RWPE1 (cell line): ENCODE measurements around the gene ENDOU.

ENCODE experiments used
- CTCF ChIA-PET: fragments of 350-600 bp; sonication (Branson Sonifier 250); formaldehyde crosslinking; extraction: SDS; loops from one replicate; lab custom pipeline; 2021; lab: Yijun Ruan, JAX
- POLR2A ChIA-PET: fragments of 400-600 bp; formaldehyde crosslinking; extraction: SDS; loops from one replicate; lab custom pipeline; 2020; ENCODE audit warnings: antibody characterized with exemption; ENCODE audit not compliant: low non-redundant PET; lab: Yijun Ruan, JAX
- DNase-seq: peaks from one replicate; pipeline ENCODE4 v3.0.0; 2012; ENCODE audit warnings: low spot score
- H3K27ac ChIP-seq: fragments of 450-650 bp; 2 replicates; pipeline ENCODE4 v1.5.1; 2017
- CTCF ChIP-seq: fragments of 450-650 bp; conservative IDR thresholded peaks from 2 replicates; pipeline ENCODE4 v1.5.1; 2017; ENCODE audit warnings: low read depth, mild to moderate bottlenecking

ENDOU gene

GRCh38 chr12:47767216-47767724 lies 42.0 kb upstream of the ENDOU start:
- peak; percentile 16; the same call in 1 of the 2 replicates for TF ChIP-seq CTCF
- ChIA-PET CTCF (interaction anchor here (0.5 to 6.1 kb wide), 15 partner anchors 8 to 128 kb away, joined by 3 to 101 read pairs (median 5); partner anchors contain the start of gene RAPGEF3), POLR2A (interaction anchor here (0.6 kb wide), 1 partner anchor 34 kb away, joined by 3 read pairs; no protein-coding TSS in a partner anchor)
- peak; percentile 41 for DNase-seq
- H3K27ac ChIP-seq, result no peak overlapping the region; the same call in 1 of the 2 replicates

DNA sequence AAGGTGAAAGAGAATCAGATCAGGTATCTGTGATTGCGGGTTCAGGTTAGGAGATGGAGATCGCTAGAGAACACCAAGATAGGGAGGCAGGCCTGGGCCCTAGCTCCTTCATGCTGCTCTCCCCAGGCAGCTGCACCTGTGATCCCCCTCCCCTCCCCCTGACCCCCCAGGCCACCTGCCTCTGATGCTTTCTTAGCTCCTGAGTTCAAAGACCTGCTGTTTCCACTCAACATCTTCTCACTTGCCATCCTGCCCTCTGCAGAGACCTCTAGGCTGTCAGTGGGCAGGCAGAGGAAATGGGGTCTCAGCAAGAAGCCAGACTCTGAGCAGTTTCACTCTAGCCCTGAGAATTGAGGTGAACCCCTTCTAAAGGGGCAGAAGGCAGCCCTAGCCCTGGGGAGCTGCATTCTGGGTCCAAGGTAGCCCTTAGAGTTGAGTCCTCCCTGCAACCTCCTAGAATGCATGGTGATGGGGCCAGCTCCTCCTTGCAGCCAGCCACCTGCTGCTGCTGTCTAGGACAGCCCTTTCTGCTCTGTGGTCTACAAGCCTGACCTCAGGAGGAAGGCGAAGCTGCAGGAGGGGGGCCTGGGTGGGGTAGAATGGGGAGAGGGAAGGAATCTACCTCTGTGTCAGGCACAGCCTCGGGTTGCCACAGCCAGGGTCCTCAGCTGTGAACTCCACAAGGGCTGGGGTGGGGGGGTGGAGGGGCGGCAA lies 41.4 kb upstream of the ENDOU start:
- POLR2A ChIA-PET, result interaction anchor here (0.6 kb wide), 1 partner anchor 33 kb away, joined by 3 read pairs; no protein-coding TSS in a partner anchor
- no peak for DNase-seq
- no peak for TF ChIP-seq CTCF
- H3K27ac ChIP-seq, result peak overlapping the region; percentile 3; the same call in 1 of the 2 replicates
- CTCF ChIA-PET, result interaction anchor here (0.5 to 6.1 kb wide), 16 partner anchors 7 to 1265 kb away, joined by 3 to 101 read pairs (median 4); partner anchors contain the start of gene RAPGEF3

GRCh38 chr12:47763481-47764346 lies 38.4 kb upstream of the ENDOU start:
- TF ChIP-seq CTCF, result no peak
- POLR2A ChIA-PET, result no interaction called here
- peak overlapping the region; percentile 78 for H3K27ac ChIP-seq
- DNase-seq, result peak; percentile 52
- CTCF ChIA-PET, result interaction anchor here (2.3 to 6.7 kb wide), 2 partner anchors 9 to 21 kb away, joined by 10 to 48 read pairs; partner anchors contain the start of gene SLC48A1

GRCh38 chr12:47762850-47763465 lies 37.7 kb upstream of the ENDOU start:
- DNase-seq, result no peak
- ChIA-PET CTCF (interaction anchor here (2.3 to 6.7 kb wide), 2 partner anchors 10 to 20 kb away, joined by 10 to 48 read pairs; partner anchors contain the start of gene SLC48A1), POLR2A (no interaction called here)
- TF ChIP-seq CTCF, result no peak
- peak overlapping the region; percentile 78 for H3K27ac ChIP-seq

- TF ChIP-seq CTCF, result peak; percentile 70
- H3K27ac ChIP-seq, result peak within 1 kb of the TSS; percentile 80
- POLR2A ChIA-PET, result interaction anchor here (0.7 kb wide), 1 partner anchor 509 kb away, joined by 6 read pairs; no protein-coding TSS in a partner anchor
- CTCF ChIA-PET, result interaction anchor here (0.6 to 6.7 kb wide), 10 partner anchors 8 to 1488 kb away, joined by 3 to 48 read pairs (median 4); partner anchors contain the start of gene SLC48A1
- DNase-seq, result peak; percentile 93
These were observed 33.8 kb upstream of the ENDOU start, which contains the start of gene RAPGEF3 for GRCh38 chr12:47758834-47759690. RAPGEF3 (minus strand) TSS chr12:47758880; CDS start chr12:47758556, 324 bp downstream.
